ENCODE measurements around the gene METTL26. TPM values are rescaled to one million over a fixed set of nuclear protein-coding genes. Genes with fewer than 3 reads are reported as not detected.

The METTL26 gene
- total RNA-seq, 4 donors from 2014 or later, result 69.6 to 105 (median 79.9) TPM

DNA sequence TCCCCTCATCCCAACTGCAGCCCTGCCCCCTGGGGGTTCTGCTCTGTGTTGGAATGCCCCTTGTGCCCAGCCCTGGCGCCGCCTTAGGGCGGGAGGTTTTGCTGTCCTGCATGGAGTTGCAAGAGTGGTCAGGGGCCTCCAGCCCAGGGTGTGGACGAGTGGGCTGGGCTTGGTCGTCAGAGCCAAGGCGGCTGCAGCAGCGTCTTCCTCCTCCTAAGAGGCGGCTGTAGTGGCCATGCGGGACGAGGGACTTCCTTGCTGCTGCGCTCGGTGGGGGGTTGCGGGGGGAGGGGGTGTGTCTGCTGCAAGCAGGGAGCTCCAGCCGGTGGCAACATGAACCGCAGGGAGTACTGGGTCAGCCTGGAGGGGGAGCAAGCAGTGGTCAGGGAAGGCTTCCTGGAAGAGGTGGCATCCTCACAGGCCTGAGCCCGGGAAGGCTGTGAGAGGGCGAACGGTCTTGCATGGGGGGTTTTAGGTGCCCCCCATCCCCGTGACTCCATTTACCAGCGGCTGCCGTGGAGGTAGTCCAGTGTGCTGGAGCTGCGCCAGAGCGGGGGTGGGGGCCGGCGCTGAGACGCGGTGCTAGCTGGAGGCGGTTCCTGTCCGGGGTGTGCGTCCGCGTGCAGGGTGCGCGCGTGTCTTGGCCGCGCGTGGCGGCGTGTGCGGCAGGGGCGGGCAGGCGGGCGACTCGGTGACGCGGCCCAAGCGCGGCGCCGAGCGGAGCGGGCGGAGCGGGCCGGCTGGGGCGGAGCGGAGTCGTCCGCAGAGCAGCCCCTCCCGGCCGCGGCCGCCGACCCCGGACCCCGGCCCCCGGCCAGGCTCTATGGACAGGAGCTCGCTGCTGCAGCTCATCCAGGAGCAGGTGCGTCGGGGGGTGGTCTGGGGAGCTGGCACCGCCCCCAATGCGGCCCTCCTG is 39.1 kb upstream of the METTL26 start, which contains the start of gene RHBDL1:
RHBDL1 (plus strand) TSS at position 704 of the 916 bp plus-strand sequence; CDS start at position 824, 120 bp downstream.
- H3K4me1 ChIP-seq, result peaks cover 28 to 66% (median 40%) of the 10 kb centered on the region in 3 donors
- H3K27me3 ChIP-seq, result peaks cover 0 to 33% (median 0%) of the 10 kb centered on the region in 4 donors
- intact Hi-C loops (cut with DNase I), result no loop called here
- WGBS, 2 donors, result 13 to 20% methylated on average over 3 to 5 of the region's 73 CpGs
- peaks cover 29 to 44% (median 32%) of the 10 kb centered on the region in 3 donors for H3K36me3 ChIP-seq
- no peaks in the 10 kb centered on the region for H3K9me3 ChIP-seq
- H3K4me3 ChIP-seq, result peak within 1 kb of the TSS in 3 of 4 donors; percentile 19 to 63 (median 40)
- no peak for DNase-seq
- H3K27ac ChIP-seq, result peak within 1 kb of the TSS in 3 of 4 donors; percentile 20 to 42 (median 34)
- TF ChIP-seq, protein P1, sequence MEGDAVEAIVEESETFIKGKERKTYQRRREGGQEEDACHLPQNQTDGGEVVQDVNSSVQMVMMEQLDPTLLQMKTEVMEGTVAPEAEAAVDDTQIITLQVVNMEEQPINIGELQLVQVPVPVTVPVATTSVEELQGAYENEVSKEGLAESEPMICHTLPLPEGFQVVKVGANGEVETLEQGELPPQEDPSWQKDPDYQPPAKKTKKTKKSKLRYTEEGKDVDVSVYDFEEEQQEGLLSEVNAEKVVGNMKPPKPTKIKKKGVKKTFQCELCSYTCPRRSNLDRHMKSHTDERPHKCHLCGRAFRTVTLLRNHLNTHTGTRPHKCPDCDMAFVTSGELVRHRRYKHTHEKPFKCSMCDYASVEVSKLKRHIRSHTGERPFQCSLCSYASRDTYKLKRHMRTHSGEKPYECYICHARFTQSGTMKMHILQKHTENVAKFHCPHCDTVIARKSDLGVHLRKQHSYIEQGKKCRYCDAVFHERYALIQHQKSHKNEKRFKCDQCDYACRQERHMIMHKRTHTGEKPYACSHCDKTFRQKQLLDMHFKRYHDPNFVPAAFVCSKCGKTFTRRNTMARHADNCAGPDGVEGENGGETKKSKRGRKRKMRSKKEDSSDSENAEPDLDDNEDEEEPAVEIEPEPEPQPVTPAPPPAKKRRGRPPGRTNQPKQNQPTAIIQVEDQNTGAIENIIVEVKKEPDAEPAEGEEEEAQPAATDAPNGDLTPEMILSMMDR (IDR thresholded peaks at IDR 0.05), result no peak
- no peak for TF ChIP-seq POLR2A (IDR thresholded peaks at IDR 0.05)

DNA sequence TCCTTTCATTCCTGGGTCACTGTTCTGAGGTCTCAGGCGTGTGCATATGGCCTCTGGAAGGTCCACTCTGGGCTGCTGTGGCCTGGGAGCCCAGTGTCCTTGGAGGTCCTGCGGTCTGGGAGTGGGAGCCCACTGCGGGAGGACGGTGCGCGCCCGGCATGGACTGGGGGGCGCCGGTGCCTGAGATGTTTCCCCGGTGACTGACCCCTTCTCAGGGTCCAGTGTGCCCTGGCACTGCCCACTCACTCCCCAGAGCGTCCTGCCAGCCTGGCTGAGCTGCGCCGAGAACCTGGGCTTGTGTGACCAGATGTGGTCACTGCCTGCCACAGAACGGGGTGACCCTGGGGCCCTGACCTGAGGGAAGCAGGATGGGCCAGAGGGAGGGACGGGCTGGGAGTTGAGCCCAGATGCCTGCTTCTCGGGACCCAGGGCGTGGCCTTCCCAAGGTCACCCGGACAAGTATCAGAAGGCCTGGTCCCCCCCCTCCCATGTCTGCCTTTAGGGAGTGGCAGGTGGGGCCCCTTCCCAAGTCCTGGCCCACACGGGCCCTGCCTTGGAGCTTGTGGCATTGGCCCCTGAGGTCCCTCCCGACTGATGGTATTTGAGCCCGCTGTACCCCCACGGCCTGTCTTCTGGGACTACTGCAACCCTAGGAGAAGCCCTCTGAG is 38.2 kb upstream of the METTL26 start:
- TF ChIP-seq, protein P1 (IDR thresholded peaks at IDR 0.05), result no peak
- no peak for TF ChIP-seq POLR2A (IDR thresholded peaks at IDR 0.05)
- H3K4me3 ChIP-seq, result no peak overlapping the region

DNA sequence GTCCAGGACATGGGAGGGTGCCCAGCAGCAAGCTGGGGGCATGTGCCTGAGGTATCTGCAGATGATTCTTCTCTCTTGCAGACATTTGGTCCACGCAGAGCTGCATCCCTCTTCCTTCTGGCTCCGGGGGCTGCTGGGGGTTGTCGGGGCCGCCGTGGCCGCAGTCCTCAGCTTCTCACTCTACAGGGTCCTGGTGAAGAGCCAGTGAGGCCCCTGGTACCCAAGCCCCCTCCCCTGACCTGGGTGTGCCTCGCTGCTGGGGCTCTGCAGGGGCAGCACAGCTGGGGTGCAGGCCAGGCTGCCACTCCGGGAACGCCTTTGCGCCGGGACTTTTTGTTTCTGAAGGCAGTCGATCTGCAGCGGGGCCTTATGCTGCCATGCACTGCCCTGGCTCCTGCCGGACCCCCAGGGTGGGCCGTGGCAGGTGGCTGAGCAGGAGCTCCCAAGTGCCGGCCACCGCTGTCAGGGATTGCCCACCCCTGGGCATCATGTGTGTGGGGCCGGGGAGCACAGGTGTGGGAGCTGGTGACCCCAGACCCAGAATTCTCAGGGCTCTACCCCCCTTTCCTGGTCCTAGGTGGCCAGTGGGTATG is 37.4 kb upstream of the METTL26 start:
- TF ChIP-seq POLR2A (IDR thresholded peaks at IDR 0.05), result no peak
- TF ChIP-seq, protein P1 (IDR thresholded peaks at IDR 0.05), result no peak
- Histone ChIP-seq H3K36me3 (peaks cover 35 to 56% (median 36%) of the 10 kb centered on the region in 3 donors), H3K4me1 (peaks cover 32 to 70% (median 40%) of the 10 kb centered on the region in 3 donors)

More for the DNA sequence above, 38.2 kb upstream of the METTL26 start:
- intact Hi-C loops (cut with DNase I), result no loop called here
- no peak for DNase-seq
- Histone ChIP-seq H3K27ac (no peak overlapping the region), H3K4me1 (peaks cover 26 to 70% (median 39%) of the 10 kb centered on the region in 3 donors), H3K36me3 (peaks cover 35 to 52% (median 36%) of the 10 kb centered on the region in 3 donors), H3K27me3 (peaks cover 0 to 33% (median 0%) of the 10 kb centered on the region in 4 donors), H3K9me3 (no peaks in the 10 kb centered on the region)
- 87 to 100% methylated on average over 1 to 3 of the region's 22 CpGs for WGBS, 2 donors

DNA sequence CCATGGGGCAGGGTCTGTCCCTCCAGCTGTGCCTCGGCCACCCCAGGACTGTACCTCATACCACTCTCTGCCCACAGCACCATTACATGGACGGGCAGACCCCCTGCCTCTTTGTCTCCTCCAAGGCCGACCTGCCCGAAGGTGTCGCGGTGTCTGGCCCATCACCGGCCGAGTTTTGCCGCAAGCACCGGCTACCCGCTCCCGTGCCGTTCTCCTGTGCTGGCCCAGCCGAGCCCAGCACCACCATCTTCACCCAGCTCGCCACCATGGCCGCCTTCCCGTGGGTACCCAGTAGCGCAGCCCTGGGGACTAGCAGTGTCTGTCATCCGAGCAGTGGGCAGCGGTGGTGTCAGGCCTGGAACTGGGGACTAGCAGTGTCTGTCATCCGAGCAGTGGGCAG is 36.7 kb upstream of the METTL26 start:
- H3K36me3 ChIP-seq, result peaks cover 35 to 56% (median 36%) of the 10 kb centered on the region in 3 donors
- H3K27me3 ChIP-seq, result peaks cover 0 to 29% (median 0%) of the 10 kb centered on the region in 4 donors
- H3K4me3 ChIP-seq, result no peak overlapping the region
- intact Hi-C loops (cut with DNase I), result no loop called here
- H3K4me1 ChIP-seq, result peaks cover 32 to 68% (median 36%) of the 10 kb centered on the region in 3 donors
- TF ChIP-seq POLR2A (IDR thresholded peaks at IDR 0.05), result no peak
- TF ChIP-seq, protein P1 (IDR thresholded peaks at IDR 0.05), result no peak
- no peaks in the 10 kb centered on the region for H3K9me3 ChIP-seq
- WGBS, 2 donors, result 95% methylated on average over 13 of the region's 21 CpGs; no CpG with 5 or more reads in 1 of the 2 donors
- no peak overlapping the region for H3K27ac ChIP-seq
- no peak for DNase-seq

More for the DNA sequence above, 37.4 kb upstream of the METTL26 start:
- 90% methylated on average over 4 of the region's 18 CpGs; no CpG with 5 or more reads in 1 of the 2 donors for WGBS, 2 donors
- no peak for DNase-seq
- Histone ChIP-seq H3K27ac (no peak overlapping the region), H3K4me3 (no peak overlapping the region), H3K27me3 (peaks cover 0 to 33% (median 0%) of the 10 kb centered on the region in 4 donors), H3K9me3 (no peaks in the 10 kb centered on the region)
- intact Hi-C loops (cut with DNase I), result no loop called here
